T47D (cell line): ENCODE results near the gene CBX8.

Source experiments
- DNase-seq, 2 experiments: peaks; one replicate each; pipeline versions ENCODE4 v3.0.0 to v3.0.0-alpha.2; 2011 to 2012; ENCODE audit warnings: low read depth in 1 of 2, low spot score in 1 of 2
- JUND ChIP-seq: IDR thresholded peaks from 2 replicates; pipeline ENCODE4 v1.6.1; 2012; ENCODE audit warnings: low read depth
- in situ Hi-C: cut with HindIII; loops from 2 replicates; pipeline ENCODE4 v1.10.0; 2016; ENCODE audit warnings: low sequenced_read_pairs, low pct_unique_long_range_greater_than_20kb

CBX8 gene

GRCh38 chr17:79788989-79789942, 7.6 kb downstream of the CBX8 start:
- DNase-seq, result no peak
- TF ChIP-seq JUND, result no peak
- in situ Hi-C loops, result no loop called here

DNA sequence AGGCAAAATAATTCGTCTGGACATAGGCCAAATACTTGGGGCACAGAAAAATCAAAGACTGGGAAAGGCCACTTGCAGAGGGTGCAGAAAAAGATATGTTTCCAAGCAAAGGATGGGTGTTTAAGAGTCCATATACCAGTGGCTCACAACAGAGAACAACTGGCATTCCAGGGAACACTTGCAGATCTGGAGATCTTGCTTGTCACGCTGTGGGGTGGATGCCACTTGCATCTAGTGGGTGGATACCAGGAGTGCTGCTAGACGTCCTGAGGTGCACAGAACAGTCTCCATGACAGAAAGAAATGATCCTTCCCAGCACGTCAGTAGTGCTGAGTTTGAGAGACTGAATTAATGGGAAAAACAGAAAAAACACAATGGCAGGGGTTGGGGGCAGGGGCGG, 8.4 kb downstream of the CBX8 start:
- in situ Hi-C loops, result no loop called here

DNA sequence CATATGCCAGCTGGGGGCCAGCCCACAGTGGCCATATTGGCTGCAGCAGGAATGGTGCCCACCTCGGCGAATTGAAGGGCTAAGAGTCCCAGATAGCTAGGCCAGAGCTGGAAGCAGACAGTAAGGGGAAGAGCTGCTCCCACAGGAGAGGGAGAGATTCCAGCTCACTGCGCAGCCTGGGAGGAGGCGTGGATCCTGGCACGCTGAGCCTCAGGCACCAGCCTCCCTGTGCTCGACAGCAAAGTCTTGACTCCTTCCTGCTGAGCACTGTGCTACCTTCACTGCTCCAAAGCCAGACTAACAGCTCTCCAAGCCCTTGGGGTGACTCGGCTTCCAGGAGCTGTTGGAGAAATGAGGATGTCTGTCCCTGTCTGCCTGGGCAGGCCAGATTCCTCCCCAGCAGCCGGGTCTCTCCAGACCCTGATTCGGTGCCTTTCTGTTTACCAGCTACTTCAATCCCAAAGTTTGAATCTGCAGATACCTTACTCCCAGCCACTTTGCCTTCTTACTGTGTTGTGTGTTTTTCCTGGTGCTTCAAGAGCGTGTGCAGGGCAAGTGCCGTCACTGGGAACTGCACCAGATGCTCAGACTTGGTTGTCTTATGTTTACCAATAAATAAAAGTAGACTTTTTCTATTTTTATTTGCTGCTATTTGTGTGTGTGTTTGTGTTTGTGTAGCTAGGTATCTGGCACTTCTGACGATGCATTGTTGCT, 9.8 kb downstream of the CBX8 start:
- in situ Hi-C loops, result no loop called here
- DNase-seq, result peak in 1 of 2 experiments; percentile 23
- no peak for TF ChIP-seq JUND

More for the DNA sequence above, 8.4 kb downstream of the CBX8 start:
- DNase-seq, result no peak
- no peak for TF ChIP-seq JUND

- peak in 1 of 2 experiments; percentile 10 for DNase-seq
- no peak for TF ChIP-seq JUND
- in situ Hi-C loops, result no loop called here
These were observed 10.7 kb downstream of the CBX8 start for GRCh38 chr17:79785900-79786810.

- no peak for TF ChIP-seq JUND
- no peak for DNase-seq
- in situ Hi-C loops, result no loop called here
These were observed 11.6 kb downstream of the CBX8 start for GRCh38 chr17:79785017-79785899.

DNA sequence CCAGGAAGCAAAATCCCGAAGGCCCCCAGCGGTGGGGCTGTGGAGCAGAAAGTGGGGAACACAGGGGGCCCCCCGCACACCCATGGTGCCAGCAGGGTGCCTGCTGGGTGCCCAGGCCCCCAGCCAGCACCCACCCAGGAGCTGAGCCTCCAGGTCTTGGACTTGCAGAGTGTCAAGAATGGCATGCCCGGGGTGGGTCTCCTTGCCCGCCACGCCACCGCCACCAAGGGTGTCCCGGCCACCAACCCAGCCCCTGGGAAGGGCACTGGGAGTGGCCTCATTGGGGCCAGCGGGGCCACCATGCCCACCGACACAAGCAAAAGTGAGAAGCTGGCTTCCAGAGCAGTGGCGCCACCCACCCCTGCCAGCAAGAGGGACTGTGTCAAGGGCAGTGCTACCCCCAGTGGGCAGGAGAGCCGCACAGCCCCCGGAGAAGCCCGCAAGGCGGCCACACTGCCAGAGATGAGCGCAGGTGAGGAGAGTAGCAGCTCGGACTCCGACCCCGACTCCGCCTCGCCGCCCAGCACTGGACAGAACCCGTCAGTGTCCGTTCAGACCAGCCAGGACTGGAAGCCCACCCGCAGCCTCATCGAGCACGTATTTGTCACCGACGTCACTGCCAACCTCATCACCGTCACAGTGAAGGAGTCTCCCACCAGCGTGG, 12.4 kb downstream of the CBX8 start:
- in situ Hi-C loops, result no loop called here
- DNase-seq, result no peak
- TF ChIP-seq JUND, result no peak

GRCh38 chr17:79783891-79784290, 13.0 kb downstream of the CBX8 start:
- in situ Hi-C loops, result no loop called here
- no peak for TF ChIP-seq JUND
- DNase-seq, result no peak

- in situ Hi-C loops, result no loop called here
- DNase-seq, result no peak
- TF ChIP-seq JUND, result no peak
These were observed 14.9 kb downstream of the CBX8 start for GRCh38 chr17:79781736-79782575.

- TF ChIP-seq JUND, result no peak
- no peak for DNase-seq
- in situ Hi-C loops, result no loop called here
These were observed 15.7 kb downstream of the CBX8 start for GRCh38 chr17:79781012-79781650.
